NCI-H128 (cell line): ENCODE measurements around the gene THSD7B.

Source experiments
- DNase-seq: peaks from one replicate; lab custom pipeline; 2025; ENCODE audit not compliant: unreplicated experiment; lab: John Stamatoyannopoulos, UW

THSD7B gene

DNA sequence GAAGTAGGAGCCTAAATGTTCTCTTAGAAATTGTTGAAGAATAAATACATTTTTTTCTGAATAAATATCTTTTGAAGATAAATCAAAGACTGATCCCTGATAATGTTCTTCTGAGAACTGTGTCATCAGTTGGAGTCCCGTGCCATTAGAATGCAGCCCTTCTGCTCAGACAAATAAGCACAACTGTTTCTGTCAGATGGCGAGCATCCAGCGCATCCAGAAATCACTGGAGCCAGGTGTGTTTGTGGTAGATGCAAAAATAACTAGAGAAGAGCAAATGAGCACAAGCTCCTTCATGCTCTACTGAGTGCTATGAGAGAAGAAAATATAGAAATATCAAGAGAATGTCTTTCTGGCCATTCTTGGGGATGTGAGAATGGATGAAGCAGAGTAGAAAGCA is 573.7 kb downstream of the THSD7B start:
- no peak for DNase-seq

DNA sequence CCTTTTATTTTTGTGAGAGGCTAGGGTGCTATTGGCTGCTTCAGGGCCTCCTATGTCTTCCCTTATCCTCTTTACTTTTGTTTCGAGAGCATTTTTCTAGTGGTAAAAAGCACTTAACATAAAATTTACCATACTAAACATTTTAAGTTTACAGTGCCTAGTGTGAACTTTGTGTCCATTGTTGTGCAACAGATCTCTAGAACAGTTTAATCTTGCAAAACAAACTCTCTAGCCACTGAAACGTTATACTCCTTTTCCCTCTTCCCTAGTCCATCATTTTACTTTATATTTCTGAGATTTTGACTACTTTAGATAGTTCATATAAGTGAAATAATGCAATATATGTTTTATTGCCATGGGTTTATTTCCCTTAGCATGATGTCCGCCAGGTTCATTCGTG is 580.6 kb downstream of the THSD7B start:
- DNase-seq: no peak

DNA sequence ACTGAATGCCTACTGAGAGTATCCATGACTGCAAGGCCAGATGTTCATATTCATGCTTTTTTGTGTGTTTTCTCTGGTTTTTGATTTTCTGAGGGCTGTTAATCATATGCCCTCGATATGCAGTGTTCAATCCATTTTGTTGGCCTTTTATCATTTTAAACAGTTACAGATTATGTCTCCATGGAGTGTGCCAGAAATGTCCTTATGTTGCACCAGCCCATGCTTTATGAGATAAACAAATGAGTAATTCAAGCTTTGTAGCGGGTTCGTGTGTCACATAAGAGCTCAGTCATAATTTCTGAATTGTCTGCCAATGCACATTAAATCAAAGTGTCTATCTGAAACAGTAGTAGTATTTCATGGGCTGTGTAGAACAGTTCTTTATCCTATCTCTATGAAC is 583.0 kb downstream of the THSD7B start:
- no peak for DNase-seq

DNA sequence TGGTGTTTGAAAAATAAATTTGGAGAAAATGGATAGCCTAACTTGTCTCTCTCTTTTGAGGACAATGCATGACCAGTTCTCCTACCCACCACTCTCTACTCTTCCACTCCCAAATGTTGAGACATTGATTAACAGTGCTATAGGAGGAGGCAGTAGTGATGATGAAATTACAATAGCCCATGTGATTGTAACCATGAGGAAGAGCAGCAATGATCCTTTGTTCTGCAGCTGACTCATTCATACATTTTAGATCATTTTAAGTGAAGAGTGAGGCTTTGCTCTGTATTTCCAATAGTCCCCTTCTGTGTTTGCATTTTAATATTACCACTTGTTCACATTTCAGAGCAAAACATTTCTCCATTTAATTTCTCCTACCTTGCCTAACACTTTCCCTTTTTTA is 592.3 kb downstream of the THSD7B start:
- DNase-seq: no peak

DNA sequence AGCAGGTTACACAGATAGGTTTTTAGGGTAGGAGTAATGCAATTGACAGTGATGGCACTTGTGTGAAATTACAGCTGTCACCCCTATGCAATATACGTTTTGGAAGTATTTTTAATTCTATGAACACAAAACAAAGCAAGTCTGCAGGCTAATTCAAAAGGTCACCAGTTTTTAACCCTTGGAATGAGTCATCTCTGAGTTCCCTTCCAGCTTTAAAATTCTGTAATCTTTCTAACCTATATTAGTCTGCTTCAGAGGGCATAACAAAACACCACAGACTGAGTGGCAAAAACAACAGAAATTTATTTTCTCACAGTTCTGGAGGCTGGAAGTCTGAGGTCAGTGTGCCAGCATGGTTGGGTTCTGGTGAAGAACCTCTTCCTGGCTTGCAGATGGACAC is 602.0 kb downstream of the THSD7B start:
- DNase-seq: no peak

DNA sequence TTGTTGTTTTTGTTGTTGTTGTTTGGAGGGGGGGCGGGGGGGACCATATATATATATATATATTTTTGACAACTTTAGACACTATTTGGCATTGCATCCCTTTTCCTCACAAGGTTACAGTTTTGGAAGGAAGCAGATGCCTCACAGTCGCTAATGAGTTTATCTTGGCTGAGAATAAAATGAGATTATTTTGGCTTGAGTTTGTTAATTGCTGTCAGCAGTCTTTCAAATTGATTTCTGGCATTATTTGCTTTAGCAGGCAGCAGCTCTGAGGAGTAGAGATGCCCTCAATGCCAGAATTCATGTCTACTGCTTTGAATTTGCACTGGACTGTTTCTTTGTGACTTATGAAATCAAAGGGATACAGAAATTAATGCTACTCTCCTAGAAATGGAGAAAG is 603.8 kb downstream of the THSD7B start:
- DNase-seq: no peak

DNA sequence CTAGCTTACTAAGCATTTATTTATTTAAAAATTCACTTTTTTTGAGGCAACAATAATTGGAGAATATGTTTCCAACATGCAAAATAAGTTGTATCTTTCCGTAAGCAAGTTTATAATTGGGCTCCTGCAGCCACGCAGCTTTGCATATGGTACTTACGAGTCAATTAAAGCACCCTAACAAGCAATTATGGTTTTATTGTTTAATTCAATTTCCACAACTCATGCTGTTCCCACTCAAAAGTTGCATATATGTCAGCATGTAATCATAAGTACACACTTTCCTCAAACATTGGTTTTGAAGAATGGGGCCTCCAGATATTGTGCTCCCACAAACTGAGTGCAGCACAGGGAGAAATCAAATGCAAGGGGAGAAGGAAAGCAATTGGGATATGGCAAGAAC is 613.8 kb downstream of the THSD7B start:
- DNase-seq: no peak

DNA sequence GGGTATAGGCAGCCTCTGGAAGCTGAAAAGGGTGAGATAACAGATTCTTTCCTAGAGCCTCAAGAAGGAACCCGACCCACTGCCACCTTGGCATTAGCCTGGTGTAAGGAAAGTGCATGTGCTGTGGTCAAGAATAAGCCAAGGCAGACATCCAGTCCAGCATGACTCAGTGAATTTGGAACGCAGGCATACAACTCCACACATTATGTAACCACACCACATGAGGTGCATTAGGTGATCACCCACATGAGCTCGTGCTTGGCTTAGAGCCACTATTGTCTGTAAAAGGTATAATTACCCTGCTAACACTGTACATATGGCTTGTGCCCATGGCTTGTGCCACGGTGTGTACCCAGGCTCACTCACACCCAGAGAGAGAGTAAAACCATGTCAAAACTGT is 615.3 kb downstream of the THSD7B start:
- DNase-seq: no peak

DNA sequence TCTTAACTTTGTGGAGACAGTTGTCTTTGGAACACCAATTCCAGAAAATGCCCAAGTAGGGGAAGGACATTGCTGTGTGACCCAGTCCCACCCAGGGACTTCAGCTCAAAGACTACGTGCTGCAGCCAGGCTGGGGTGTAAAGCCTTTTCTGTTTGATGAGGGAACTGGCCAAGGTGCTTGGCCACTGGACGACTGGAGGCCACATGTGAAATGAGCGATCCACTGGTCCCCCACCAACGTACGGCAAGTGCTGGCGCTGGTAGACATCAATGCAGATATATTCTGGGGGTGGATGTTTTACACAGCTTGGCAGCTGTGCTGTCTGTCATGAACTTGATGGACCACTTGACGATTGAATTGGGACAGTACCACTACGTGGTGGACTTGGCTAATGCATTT is 616.4 kb downstream of the THSD7B start:
- no peak for DNase-seq

DNA sequence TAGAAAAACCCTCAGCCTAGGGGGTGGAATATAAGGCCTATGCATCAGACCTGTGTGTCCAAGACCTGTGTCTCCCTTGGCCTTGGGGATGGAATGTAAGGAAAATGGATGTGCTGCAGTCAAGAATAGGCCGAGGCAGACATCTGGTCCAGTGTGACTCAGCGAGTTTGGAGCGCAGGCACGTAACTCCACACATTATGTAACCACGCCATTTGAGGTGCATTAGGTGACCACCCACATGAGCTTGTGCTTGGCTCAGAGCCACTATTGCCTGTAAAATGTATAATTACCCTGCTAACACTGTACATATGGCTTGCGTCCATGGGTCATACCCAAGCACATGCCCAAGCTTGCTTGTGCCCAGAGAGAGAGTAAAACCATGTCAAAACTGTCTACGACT is 618.0 kb downstream of the THSD7B start:
- no peak for DNase-seq

DNA sequence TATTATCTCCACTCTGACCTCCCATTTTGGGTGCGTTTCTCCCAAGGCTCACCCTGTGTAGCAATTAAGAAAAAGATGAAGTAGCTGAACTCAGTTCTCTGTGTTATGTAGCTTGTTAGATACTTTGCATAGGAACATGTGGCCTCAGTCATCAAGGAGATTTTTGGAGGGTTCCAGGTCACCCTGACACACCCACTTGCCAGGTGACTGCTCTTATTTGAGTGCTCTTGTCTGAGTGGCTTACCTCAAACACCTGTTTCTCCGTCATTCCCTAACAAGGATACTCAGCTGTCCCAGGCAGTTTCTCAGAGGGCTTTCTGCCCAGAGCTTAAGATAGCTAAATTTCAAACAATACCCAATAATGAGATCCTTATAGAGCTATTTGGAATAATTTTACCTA is 621.7 kb downstream of the THSD7B start:
- DNase-seq: no peak

DNA sequence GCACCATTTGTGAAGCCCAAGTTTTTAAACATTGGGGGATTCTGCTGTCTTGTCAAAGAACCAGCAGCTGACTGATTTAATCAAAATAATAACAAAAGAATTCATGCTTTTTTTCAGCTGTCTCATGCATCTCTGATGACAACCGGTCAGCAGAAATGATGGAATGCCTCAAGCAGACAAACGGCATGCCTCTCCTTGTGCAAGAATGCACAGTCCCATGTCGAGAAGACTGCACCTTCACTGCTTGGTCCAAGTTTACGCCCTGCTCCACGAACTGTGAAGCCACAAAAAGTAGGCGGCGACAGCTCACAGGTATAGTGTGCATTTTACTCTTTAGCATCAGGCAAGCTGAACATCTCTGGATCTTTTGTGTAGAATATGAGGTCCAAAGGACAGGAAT is 640.2 kb downstream of the THSD7B start:
- no peak for DNase-seq

DNA sequence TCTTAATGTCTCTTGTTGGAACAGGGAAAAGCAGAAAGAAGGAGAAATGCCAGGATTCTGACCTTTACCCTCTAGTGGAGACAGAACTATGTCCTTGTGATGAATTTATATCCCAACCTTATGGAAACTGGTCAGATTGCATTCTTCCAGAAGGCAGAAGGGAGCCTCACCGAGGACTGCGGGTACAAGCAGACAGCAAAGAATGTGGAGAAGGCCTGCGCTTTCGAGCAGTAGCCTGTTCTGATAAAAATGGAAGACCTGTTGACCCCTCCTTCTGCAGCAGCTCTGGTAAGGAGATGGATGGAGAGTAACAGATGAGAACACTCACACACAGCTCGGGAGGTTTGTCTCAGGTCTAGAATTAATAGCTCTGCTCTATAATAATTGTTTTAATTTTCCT is 646.2 kb downstream of the THSD7B start:
- DNase-seq: no peak

DNA sequence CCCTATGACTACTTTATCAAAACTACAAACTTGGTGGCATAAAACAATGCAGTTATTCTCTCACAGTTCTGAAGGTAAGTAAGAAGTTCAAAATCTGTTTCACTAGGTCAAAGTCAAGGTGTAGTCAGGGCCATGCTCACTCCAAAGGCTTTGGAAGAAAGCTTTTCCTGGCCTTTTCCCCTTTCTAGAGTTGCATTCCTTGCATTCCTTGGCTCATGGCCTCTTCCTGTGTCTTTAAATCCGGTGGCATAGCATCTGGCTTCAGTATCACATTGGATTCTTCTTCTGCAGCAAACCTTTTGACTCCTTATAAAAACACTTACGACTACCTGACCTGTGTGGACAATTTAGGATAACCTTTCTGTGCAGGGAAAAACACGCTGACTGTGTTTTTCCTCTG is 655.4 kb downstream of the THSD7B start:
- DNase-seq: no peak

DNA sequence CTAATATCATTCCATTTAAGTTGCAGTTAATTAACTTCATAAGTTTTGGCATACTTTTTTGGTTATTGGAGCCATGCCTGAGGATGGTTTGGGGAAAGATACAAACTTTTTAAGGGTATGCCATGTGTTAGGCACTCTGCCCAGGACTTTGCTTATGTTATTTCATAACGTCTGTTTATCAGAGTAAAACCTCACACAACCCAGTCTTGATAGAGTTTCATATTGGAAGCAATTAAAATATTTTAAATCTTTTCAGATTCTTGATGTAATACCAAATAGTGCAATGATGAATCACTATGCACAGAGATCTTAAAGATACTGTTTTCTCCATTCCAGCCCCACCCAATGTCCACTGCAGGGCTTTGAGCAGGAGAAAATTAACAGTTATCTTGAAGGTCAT is 669.8 kb downstream of the THSD7B start:
- DNase-seq: no peak

DNA sequence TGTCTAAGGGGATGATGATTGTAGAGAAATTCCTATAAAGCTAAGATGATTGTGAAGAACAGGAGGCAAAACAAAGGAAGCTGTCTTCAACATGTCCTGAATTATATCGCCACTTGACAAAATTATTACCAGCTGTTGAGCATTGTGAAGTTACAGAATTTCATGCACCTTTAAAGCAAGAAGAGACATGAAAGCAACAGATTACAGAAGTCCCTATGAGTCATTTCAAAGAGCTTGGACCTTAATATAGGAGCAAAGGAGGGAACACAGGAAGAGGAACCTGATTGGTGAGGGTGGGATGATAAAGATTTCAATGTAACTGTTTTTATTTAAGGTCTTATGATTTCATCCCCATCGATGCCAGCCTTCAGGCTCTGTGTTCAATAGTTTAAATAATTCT is 672.0 kb downstream of the THSD7B start:
- DNase-seq: no peak

DNA sequence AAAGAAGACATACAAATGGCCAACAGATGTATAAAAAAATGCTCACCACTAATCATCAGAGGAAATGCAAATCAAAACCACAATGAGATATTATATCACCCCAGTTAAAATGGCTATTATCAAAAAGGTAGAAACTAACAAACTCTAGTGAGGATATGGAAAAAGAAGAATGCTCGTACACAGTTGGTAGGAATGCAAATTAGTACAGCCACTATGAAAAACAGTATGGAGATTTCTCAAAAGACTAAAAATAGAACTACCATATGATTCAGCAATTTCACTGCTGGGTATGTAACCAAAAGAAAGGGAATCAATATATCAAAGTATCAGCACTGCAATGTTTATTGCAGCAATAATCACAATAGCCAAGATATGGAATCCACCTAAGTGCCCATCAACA is 679.6 kb downstream of the THSD7B start:
- no peak for DNase-seq

DNA sequence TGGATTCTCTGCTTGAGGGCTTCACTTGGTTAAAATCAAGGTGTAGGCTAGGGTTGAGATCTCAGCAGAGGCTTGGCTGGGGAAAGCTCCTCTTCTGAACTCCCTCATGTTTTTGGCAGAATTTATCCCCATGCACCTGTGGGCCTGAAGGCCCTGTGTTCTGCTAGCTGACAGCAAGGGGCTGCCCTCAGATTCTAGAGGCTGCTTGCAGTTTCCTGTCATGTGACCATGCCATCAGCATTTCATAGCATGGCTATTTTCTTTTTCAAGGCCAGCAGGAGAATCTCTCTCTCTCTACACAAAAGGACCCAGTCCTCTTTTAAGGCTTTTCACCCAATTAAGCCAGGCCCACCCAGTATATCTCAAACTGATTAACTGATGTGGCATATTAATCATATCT is 684.1 kb downstream of the THSD7B start:
- no peak for DNase-seq

DNA sequence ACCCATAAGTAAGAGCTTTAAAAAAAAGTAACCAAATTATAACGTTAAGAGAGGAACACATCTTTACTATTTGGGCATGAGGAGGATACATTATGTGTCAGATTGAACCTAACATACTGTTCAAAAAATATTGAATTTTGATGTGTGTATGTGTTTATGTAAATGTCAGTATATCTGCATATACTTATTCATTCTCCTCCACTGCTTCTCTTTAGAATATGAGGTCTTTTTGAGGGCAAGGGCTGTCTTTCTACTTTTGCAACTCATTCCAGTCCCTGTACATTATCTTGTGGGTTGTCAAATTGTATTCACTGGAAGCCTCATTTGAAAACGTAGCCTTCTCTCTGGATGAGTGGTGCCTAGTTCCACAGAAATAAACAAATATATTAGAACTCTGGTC is 689.5 kb downstream of the THSD7B start:
- no peak for DNase-seq

DNA sequence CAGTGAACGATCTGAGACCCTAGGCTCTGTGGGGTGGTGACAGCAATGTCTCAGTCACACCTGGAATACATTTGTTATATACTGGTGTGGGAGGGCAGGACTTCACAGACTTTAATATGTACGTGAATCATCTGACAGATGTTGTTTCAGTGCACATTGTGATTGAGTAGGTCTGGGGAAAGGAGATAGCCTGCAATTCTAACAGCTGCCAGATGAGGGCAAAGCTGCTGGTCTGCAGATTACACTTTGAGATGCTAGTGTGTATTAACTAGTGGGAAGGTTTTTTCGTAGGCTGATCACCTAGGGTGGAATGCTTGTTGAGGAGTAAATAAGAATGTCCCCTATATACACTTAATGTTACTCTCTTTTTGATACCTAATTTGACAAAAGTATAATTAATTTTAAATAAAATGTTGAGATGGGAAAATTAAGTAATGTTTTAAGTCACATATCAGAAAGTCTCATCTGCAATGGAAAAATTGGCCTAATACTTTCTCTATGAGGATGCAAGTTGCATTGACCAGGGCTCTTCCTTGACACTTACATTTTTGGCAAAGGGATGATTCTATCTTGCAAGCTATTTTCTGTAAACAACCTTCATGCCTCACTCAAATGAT is 702.0 kb downstream of the THSD7B start:
- no peak for DNase-seq

DNA sequence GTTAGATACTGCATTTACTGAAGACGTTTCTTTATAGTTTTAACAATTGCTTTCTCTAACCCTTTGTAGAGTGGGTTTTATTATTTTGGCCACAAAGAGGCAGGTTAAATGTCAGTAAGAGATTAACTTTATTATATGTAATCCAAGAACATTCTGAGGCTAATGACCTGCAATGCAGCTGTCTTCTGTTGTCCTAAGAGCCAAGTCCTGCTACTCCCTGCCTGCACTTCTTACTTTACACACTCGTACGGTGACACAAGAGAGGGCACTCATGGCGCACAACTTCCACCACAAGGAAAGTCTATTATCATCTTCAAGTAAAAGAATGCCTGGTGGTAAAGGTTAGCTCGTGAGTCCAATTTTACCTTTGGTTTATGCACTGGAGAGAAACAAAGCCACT is 727.9 kb downstream of the THSD7B start:
- no peak for DNase-seq

DNA sequence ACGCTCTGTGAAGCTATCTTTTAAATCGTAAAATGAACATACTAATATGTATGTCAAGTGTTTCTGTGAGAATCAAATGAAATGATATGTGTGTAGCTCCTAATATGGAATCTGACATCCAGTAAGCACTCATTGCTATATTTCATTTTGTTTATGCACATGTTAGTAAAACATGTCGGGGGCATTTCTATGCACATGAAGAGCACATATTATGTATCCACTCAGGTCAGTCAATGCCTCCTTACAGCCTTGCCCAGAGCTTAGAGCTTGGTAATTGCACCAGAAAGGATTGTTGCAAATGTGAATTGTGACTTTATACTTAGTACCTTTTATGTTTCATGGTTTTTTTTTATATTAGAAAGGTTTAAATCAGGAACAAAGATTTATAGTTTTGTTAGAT is 735.3 kb downstream of the THSD7B start:
- no peak for DNase-seq

DNA sequence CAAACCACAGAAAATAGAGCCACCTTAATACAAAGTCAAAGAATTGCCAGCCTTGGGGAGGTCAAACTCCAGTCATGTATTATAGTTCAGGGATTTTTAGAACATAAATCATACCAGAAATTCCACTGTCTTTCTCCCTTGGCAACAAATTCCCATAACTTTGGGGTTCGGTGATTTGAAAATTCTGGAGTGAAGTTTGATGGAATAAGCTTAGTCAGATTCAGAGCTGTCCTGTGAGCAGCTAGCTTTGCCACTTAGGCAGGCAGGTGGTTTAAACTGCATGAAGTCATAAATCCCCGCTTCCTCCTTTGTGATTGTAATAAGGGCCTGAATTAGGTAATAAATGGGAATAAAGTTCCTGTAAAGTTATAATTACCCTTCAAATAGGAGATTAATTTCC is 741.9 kb downstream of the THSD7B start:
- no peak for DNase-seq
